Omental fat pad (tissue), 4 donors: ENCODE results near the gene RASGRP4. TPM values are rescaled to one million over a fixed set of nuclear protein-coding genes. Genes with fewer than 3 reads are reported as not detected.
A peak's percentile ranks its signal among the peaks of the same experiment; 100 is the strongest.
"Not testable (repeated sequence)": the region's sequence is repeated elsewhere in the genome, so short reads cannot be mapped to it uniquely, and the experiment has no call there.

ENCODE experiments used
- ATAC-seq: fragments of 150-250 bp; one replicate; pipeline ENCODE4 v1.9.1; 2016; ENCODE audit warnings: mild to moderate bottlenecking, moderate library complexity; ENCODE audit not compliant: low FRiP score
- DNase-seq: peaks from one replicate; pipeline ENCODE4 v3.0.0-alpha.2; 2019; ENCODE audit warnings: low spot score
- CTCF ChIP-seq, 3 donors: fragments of 450-650 bp; IDR thresholded peaks; one replicate each; pipeline ENCODE4 v1.5.1; 2016 to 2017; ENCODE audit warnings: antibody characterized with exemption in 3 of 3, mild to moderate bottlenecking in 3 of 3, moderate library complexity in 2 of 3
- total RNA-seq, 4 donors: library from RNA; depleted of rRNA; stranded (reverse); fragments of >200 nt; gene quantifications; one replicate each; pipeline ENCODE4 v1.1.0, GENCODE V29; 2016

The RASGRP4 gene
- total RNA-seq, 4 donors from 2014 or later, result 5.8 to 27.6 (median 8.9) TPM

- TF ChIP-seq CTCF (IDR thresholded peaks at IDR 0.05), result no peak
- DNase-seq (no peak), ATAC-seq (no peak)
Measured at GRCh38 chr19:38370299-38370698, 55.7 kb downstream of the RASGRP4 start.

GRCh38 chr19:38369584-38369983 lies 56.4 kb downstream of the RASGRP4 start:
- TF ChIP-seq CTCF (IDR thresholded peaks at IDR 0.05), result no peak
- DNase-seq, result no peak
- no peak for ATAC-seq

DNA sequence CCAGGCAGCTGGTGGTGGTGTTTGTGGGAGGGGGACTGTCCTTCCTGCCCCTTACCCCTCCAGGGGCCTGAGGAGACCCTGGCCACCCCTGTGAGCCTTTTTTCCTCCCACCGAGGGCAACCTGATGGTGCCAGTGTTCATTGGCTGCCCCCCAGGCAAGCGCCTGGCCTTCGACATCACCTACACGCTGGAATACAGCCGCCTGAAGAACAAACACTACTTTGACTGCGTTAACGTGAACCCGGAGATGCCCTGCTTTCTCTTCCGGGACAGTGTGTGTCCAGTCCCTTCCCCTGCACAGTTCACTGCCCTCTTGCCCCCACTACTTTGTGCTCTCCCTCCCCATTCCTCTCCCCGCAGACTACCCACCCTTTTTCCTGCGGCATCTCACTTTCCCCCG lies 59.0 kb downstream of the RASGRP4 start:
- TF ChIP-seq CTCF (IDR thresholded peaks at IDR 0.05), result no peak
- no peak for ATAC-seq
- no peak for DNase-seq

- not testable (repeated sequence) for DNase-seq, ATAC-seq
Measured at GRCh38 chr19:38362946-38363688, 62.9 kb downstream of the RASGRP4 start.

DNA sequence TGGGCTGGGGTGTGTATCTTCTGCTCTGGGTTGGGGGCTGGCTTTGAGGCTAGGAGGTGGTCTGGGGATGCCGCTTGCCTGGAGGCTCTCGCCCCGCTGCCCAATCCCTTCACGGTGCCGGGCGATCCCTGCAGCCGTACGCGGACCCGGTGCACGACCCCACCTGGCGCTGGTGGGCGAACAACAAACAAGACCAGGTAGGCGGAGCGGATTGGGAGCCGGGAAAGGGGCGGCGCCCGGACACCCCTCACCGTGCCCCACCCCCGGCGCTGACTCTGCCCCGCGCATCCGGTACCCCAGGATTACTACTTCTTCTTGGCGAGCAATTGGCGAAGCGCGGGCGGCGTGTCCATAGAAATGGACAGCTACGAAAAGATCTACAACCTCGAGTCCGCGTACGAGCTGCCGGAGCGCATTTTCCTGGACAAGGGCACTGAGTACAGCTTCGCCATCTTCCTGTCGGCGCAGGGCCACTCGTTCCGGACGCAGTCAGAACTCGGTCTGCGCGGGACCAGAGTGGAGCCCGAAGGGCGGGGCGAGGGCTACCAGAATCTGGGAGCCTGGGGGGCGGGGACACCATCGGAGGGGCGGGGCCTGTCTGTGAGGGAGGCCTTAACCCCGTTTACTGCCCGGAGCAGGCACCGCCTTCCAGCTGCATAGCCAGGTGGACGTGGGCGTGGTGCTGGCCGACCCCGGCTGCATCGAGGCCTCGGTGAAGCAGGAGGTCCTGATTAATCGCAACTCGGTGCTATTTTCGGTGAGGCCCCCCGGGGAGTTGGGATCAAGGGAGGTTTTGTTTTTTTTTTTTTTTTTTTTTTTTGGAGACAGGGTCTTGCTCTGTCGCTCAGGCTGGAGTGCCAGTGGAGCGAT lies 63.7 kb downstream of the RASGRP4 start:
- DNase-seq (peak; percentile 75), ATAC-seq (peak; percentile 81)
- no peak for TF ChIP-seq CTCF (IDR thresholded peaks at IDR 0.05)

DNA sequence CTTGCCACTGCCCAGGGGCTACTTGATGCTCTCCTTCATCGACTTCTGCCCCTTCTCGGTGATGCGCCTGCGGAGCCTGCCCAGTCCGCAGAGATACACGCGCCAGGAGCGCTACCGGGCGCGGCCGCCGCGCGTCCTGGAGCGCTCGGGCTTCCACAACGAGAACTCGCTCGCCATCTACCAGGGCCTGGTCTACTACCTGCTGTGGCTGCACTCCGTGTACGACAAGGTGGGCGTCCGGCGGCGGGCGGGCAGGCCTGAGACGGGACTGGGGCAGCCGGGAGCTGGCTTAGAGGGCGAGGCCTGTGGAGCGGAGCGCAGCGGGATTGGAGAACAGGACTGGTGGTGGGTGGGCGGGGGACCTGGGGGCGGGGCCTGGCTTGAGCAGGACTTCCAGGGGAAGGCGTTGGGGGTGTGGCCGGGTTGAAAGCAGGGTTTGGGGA lies 64.4 kb downstream of the RASGRP4 start:
- ATAC-seq (peak; percentile 93), DNase-seq (no peak)
- no peak for TF ChIP-seq CTCF (IDR thresholded peaks at IDR 0.05)

DNA sequence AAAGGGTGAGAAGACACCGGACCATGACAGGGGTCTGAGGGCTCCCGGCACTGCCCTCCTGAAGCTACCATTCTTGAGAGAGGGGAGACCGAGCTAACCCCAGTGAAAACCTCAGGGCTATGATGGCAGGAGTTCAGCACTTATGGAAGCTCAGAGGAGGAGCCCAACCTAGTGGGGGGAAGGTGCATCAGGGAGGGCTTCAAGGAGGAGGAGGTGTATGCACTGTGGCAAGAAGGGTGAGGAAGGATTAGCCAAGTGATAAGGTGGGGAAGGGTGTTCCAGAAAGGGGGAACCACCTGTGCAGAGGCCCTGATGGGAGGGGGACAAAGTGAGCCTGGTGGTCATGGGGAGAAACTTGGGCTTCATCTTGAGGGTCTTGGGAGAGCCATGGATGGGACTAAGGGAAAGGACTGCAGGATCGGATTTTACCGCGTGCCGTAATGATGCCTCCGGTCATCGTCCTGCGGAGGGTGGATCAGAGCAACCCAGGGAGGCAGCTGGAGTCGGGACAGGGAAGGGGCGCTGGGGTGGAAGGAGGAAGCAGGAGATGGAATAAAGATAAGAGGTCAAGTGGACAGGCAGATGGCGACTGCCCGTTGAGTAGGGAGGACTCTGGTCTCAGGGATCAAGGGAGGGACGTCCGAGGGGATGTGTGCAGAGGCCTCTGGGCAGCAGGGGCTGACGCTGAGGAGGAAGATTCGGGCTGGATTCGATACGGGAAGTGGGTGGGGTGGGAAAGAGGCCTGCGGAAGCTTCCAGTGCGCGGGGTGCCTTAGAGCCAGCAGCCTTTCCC lies 65.0 kb downstream of the RASGRP4 start:
- no peak for DNase-seq
- no peak for TF ChIP-seq CTCF (IDR thresholded peaks at IDR 0.05)
- ATAC-seq, result no peak
